Daoy (cell line): Measurements from ENCODE around the gene UMODL1. TPM values are rescaled to one million over a fixed set of nuclear protein-coding genes. Genes with fewer than 3 reads are reported as not detected.

Experiments used
- DNase-seq: peaks from one replicate; pipeline ENCODE4 v3.0.0-alpha.2; 2015; ENCODE audit warnings: low read depth
- total RNA-seq: library from RNA; depleted of rRNA; stranded (reverse); fragments of >200 nt; shearing (Covaris generic); gene quantifications from 2 replicates; pipeline ENCODE4 v1.2.3, GENCODE V29; 2014; rRNA removed

UMODL1 gene, protein sequence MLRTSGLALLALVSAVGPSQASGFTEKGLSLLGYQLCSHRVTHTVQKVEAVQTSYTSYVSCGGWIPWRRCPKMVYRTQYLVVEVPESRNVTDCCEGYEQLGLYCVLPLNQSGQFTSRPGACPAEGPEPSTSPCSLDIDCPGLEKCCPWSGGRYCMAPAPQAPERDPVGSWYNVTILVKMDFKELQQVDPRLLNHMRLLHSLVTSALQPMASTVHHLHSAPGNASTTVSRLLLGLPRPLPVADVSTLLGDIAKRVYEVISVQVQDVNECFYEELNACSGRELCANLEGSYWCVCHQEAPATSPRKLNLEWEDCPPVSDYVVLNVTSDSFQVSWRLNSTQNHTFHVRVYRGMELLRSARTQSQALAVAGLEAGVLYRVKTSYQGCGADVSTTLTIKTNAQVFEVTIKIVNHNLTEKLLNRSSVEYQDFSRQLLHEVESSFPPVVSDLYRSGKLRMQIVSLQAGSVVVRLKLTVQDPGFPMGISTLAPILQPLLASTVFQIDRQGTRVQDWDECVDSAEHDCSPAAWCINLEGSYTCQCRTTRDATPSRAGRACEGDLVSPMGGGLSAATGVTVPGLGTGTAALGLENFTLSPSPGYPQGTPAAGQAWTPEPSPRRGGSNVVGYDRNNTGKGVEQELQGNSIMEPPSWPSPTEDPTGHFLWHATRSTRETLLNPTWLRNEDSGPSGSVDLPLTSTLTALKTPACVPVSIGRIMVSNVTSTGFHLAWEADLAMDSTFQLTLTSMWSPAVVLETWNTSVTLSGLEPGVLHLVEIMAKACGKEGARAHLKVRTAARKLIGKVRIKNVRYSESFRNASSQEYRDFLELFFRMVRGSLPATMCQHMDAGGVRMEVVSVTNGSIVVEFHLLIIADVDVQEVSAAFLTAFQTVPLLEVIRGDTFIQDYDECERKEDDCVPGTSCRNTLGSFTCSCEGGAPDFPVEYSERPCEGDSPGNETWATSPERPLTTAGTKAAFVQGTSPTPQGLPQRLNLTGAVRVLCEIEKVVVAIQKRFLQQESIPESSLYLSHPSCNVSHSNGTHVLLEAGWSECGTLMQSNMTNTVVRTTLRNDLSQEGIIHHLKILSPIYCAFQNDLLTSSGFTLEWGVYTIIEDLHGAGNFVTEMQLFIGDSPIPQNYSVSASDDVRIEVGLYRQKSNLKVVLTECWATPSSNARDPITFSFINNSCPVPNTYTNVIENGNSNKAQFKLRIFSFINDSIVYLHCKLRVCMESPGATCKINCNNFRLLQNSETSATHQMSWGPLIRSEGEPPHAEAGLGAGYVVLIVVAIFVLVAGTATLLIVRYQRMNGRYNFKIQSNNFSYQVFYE
- 0.24 and 0.80 TPM in 2 replicates for total RNA-seq

DNA sequence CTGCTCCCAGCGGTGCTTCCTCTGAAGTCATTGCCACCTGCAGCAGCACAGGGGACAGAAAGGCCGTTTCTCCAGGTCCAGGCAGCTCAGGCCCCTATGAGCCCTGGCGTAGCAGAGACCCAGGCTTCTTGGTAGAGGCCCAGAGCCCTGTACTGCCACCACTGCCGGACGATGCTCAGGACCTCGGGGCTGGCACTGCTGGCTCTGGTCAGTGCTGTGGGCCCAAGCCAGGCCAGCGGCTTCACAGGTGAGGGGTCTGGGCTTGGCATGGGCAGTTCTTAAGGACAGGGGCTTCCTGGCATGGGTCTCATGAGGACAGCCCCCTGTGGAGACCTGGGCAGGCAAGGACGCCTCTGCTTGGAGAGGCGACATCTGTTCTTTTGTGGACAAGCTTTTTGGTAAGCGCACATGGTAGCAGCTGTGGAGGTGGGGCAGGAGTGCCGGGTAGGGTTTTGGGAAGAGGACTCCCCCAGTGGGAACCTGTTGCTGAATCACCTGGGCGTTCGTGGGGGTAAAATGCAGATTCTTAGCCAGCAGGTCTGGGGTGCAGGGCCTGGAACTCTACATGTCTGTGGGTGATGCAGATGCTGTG lies at the start of gene UMODL1:
Gene UMODL1, plus strand, starts transcription at position 172 of the 592 bp plus-strand sequence. Its CDS starts 0 bp downstream, at position 172.
- DNase-seq, result no peak

DNA sequence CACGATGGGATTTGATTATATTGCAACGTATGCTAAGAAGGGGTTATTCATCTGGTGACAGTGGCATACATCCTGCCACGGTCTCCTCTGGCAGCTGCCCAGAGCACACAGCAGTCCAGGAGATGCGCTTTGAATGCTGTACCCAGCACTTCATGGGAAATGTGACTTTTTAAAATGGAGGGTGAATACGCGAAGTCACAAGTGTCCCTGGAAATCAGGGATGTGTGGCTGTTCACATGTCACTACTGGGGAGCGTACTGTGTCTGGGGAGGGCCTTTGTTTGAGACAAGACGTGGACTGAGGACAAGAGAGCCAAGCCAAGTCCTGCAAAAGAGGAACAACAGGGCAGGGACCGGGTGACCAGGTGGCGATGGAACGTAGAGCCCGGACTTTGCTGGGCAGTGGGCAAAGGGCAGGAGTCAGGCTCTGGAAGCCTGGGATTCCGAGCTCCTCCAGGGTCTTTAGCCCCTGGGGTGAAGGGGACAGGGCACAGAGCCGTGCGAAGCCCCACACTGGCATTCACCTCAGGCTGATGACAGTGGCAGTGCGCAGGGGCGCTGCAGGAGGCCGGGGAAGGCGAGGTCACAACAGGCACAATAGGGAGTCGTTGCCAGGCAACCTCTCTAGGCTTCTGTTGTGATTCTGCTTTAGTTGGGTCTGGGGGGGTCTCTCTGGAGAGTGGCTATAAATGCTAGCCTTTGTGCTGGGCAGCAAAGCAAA lies 49.6 kb upstream of the UMODL1 start:
- DNase-seq, result no peak

DNA sequence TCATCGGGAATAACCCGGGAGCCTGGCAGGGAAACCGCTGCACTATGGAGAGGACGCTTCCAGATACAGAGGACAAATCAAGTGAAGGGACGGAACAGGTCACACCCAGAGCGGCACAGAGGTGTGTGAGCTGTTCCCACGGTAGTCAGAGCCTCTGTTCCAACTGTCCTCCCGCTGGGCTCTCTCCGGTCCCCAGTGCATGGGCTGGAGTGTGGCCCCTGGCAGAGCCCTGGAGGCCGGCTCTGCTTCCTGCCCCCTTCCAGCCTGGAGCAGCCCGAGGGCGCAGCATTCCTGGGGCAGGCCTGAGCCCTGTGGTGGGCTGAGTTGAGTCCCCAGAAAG lies 49.1 kb upstream of the UMODL1 start:
- no peak for DNase-seq

DNA sequence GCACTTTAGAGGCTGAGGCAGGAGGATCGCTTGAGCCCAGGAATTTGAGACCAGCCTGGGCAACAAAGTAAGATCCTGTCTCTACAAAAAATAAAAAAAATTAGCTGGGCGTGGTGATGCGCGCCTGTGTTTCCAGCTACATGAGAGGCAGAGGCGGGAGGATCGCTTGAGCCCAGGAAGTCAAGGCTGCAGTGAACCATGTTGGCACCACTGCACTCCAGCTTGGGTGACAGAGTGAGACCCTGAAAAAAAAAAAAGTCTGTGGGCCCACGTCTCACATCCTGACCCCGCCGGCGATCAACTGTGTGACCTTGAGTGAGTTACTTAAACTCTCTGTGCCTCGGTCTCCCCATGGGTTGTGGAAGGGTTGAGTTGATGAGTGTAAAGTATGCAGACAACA lies 48.2 kb upstream of the UMODL1 start:
- no peak for DNase-seq

DNA sequence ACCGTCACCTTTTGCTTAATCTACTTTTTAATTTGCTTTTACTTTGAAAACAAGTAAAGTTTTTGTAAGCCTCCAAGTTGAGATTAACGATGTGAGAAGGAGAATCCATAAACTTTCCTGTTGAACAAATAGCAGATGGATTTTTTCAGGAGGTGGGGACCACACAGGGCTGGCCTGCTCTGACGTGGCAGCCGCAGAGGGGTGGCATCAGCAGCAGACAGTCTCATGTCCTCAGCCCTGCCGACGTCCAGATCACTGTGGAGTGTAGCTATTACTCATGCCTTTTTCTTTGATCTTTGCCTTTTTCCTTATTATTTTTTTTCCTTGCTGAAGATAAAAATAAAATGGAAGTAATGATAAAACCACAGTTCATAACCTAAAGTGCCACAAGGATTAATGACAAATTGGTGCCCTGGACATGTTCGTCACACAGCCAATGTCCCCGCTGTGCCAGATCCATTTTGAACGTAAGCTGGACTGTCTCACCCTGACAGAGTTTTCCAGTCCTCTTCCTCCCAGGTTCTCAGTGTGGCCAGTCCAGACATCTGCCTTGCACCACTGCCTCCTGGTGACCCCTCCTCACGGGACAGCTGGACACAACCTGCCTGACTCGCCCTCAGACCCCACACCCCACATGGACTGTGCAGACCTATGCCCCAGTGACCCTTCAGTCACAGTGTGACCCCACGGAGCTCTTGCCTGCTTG lies 45.6 kb upstream of the UMODL1 start:
- DNase-seq, result peak; percentile 68

DNA sequence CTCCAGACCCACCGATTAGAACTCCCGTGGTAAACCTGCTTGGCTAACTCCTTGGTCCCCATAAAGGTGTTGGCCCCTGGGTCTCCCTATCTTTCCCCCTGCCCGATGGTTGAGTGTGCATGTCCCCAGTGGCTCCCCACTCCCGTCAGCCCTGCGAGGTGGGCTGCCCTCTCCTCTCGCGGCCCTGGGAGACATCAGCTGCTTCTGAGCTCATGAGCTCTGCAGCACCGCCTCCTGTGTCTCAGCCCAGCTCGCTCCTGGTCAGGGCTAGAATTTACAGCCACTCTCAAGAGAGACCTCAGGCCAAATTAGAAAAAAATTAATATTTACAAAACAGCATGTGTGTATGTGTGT lies 45.1 kb upstream of the UMODL1 start:
- no peak for DNase-seq

DNA sequence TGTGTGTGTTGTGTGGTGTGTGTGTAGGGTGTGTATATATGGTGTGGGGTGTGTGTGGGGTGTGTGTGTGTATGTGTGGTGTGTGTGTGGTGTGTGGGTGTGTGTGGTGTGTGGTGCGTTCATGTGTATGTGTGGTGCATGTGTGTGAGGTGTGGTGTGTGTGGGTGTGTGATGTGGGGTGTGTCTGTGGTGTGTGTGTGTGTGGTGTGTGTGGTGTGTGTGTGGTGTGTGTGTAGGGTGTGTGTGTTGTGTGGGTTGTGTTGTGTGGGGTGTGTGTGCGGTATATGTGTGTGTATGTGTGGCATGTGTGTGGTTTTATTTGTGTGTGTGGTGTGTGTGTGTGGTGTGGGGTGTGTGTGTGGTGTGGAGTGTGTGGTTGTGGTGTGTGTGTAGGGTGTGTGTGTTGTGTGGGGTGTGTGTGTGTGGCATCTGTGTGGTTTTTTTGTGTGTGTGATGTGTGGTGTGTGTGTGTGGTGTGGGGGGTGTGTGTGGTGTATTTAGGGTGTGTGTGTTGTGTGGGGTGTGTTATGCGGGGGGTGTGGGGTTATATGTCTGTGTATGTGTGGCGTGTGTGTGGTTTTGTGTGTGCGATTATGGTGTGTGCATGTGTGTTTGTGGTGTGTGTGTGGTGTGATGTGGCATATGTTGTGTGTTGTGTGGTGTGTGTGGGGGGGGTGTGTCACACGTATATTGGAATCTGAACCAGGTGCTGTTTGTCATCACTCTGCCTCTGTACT lies 43.9 kb upstream of the UMODL1 start:
- DNase-seq, result no peak

DNA sequence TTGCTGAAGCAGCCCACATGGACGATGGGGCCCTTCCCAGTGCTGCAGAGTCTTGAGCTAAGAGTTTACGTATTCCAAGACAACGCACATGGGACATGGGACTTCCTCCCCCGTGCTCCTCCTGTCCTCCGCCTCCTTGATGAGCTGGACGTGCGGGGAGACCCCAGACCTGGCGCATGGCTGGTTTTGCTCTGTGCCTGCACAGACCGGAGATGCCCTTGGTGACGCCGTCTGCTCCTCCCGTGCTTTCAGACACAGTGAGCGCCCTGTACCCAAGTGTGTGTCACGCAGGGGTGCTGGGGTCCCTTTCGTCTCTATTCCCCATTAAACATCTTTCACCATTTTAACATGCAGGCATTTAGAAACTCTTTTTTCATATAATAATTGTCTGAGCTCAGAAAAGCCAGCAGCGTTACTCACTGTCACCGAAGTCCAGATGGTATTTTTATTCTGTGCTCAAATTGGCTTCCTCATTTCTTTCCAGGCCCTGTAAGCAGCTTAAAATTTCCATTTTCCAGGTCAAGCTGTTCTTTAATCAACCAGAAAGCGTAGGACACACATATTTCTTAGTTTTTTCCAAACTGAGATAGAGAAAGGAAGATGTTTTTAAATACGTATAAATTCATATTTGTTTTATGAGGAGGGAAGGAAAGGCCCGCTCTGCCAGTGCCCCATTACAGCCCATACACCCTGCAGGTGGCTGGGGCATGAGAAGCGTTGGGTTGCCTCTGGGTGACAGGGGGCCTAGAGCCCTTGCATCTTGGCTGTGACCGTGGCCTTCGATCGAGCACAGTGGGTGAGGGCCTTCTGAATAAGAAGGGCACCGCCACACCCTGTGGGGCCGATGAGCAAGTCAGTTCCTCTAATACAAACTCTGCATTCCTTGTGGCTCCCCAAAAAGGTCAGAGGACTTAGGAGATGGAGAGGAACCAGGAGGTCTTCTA lies 43.0 kb upstream of the UMODL1 start:
- DNase-seq, result no peak

DNA sequence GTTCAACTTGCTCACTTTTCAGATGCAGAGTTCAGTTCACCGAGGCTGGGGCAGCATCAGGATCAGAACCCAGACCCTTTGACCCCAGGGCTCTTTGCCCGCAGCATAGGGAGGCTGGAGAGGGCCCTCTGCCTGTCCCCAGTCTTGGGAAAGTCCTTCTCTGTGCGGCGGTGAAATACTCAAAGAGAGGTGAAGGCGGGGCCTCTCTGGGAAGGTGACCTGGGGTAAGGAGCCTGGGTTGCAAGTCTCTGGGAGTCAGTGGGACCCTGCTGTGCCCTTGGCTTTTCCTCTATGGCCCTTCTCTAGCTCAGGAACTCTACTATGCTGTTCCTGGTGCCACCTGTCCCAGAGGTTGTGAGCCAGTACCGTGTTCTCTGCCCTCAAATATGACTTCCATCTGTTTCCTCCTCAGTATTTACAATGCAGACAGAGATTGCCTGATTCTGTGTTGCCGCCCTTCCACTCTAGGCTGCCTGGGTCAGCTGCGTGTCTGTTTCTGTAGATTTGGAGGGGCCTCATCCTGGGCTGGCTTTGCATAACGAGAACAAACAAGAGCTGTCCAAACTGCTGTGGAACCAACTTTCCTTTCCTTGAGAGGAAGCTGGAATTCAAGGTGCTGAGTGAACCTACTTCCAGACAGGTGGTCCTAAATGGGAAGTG lies 42.2 kb upstream of the UMODL1 start:
- no peak for DNase-seq

DNA sequence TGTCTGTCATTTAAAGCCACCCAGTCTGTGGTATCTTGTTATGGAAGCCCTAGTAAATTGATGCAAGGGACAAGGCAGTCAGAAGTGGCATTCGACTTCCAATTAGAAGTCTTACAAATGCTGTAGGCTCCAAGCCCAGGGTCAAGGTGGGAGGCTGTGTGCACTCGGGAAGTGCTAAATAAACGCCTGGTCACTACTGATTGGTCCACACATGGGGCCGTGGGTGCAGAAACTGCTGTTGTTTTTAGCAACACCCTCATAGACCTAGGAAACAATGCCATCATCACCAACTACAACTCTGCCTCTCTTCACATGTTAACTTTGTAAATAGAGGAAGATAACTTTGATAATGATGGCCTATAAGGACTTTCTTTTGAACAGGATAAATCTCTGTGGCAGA lies 40.8 kb upstream of the UMODL1 start:
- DNase-seq, result no peak

DNA sequence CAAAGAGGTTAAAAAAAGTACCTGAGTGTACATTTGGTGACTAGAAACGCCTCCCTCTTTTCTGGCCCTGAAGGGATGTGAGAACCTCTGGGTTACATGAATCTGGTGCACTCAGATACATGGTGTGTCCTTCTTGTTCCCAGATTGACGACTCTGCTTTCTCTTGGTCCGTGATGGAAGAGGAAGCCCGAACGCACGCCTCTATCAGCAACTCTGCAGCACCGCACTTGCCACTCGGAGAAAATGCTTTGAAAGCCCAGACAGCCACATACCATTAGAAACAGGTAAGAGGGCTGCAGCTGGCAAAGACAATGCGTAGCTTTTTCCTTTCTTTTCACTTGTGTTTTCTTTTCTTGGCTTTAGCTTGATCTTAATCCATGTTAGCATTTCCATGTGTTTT lies 39.9 kb upstream of the UMODL1 start:
- DNase-seq, result no peak

DNA sequence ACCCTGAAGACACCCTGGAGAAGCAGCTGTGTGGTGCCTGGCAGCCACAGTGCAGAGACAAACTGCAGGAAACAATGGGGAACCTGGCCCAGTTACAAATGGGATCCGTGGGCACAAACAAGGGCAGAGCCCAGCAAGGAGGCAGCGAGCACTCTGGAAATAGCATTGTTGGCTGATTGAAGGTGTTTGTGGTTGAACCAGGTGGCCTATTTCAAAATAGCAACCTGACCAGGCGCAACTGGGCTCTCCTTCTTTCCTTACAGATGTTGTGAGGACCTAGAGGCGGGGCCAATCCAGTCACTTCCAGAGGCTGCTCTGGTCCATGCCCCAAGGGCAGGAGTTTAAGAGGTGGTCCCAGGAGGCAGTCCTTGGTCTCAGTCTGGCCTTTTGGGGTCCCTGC lies 39.3 kb upstream of the UMODL1 start:
- DNase-seq, result no peak

DNA sequence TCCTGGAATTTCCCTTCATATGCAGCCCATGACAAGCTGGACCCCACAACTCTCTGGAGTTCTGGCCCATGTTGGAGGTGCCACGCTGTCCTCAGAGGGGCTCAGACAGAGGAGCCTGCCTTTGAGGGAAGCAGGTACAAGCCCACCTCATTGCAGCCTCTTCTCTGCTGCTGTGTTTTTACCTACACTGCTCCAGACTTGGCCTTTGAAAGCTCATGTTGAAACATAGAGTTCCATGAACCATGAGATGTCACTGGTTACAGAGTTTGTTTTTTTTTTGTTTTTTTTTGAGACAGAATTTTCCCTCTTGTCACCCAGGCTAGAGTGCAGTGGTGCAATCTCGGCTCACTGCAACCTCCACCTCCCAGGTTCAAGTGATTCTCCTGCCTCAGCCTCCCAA lies 38.9 kb upstream of the UMODL1 start:
- DNase-seq, result no peak

DNA sequence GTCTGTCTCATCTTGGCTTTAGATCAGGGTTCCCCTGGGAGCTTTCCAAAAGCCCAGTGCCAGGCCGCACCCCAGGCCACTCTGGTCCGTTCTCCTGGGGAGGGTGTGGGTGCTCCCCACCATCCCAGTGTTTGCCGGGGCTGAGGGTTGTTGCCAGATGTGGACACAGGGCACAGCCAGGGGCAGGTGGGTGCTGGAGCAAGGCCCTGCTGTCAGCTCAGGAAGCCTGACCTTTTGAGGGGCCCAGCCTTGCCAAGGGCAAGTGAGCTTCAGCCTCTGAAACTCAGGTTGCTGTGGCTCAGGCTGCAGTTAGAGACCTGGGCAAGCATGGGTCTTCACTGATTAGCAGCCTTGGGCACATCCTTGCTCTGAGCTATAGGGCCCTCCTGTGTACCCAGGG lies 38.1 kb upstream of the UMODL1 start:
- DNase-seq, result no peak

DNA sequence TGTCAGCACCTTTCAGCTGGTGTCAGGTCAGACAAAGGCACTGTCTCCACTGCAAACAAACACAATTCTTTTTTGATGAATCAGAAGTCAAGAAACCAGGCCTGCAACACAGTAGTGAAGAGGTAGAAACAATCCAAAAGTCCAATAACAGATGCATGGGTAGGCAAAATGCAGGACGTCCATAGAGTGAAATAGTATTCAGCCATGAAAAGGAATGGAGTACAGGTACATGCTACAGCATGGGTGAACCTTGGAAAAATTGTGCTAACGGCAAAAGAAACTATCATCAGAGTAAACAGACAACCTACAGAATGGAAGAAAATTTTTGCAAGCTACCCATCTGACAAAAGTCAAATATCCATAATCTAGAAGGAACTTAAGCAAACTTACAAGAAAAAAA lies 34.8 kb upstream of the UMODL1 start:
- no peak for DNase-seq

DNA sequence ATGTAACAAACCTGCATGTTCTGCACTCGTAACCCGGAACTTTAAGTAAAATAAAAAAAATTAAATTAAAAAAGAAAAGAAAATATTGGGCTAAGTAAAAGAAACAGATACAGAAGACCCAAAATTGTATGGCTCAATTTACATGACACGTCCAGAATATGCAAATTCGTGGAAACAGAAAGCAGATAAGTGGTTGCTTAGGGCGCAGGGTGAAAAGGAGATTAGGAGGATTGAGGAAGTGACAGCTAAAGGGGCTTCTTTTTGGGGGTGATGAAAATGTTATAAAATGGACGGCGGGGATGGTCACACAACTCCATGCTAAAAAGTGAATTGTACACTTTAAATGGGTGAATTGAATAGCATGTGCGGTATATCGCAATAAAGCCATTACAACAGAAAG lies 33.6 kb upstream of the UMODL1 start:
- no peak for DNase-seq

DNA sequence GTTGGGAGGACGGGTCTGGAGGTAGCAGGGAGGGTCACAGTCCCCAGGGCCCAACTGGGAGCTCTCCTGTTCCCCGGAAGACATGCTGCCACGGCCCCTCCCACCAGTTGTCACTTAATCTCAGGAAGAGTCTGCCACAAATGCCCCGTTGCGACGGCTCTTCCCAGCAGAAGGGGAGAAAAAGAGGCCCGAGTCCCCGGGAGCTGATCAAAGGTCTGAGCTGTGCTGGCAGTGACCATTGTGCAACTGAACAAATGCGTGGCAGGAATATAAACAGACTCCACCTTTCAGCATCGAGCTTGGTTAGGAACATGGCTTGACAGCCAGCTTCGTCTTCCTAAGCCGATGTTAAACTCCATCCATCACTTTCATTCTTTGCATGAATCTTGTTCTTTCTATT lies 33.2 kb upstream of the UMODL1 start:
- no peak for DNase-seq

DNA sequence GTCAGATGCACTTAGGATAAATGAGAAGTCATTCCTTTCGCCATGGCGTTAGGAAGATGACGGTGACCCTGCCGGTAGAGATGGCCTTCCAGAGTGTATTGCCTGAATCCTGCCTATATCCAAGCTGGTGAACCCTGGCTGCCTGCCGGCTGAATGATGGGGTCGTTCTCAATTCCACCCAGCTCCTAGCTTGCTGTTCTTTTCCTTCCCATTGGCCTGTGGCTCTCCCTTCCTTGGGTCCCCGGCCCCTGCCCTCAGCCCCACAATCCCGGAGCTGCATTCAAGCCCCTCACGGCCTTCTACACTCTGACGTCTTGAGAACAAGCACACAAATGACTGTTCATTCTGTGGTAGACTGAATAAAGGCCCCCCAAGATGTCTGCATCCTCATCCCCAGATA lies 32.7 kb upstream of the UMODL1 start:
- no peak for DNase-seq
